Esophagus muscularis mucosa (tissue), 4 donors: ENCODE data around the gene ADAMTS2. TPM values are rescaled to one million over a fixed set of nuclear protein-coding genes. Genes with fewer than 3 reads are reported as not detected.

ENCODE experiments used
- DNase-seq: peaks from one replicate; pipeline ENCODE4 v3.0.0-alpha.2; 2017; ENCODE audit errors: extremely low spot score
- H3K27ac ChIP-seq, 4 donors: fragments of 200-600 bp; sonication (generic); replicated peaks in 1 of 4; 1 replicate in 3 of 4; 2 replicates in 1 of 4; pipeline ENCODE4 v1.5.1; 2016 to 2019; ENCODE audit warnings: mild to moderate bottlenecking in 1 of 4
- H3K27me3 ChIP-seq, 4 donors: fragments of 200-600 bp; sonication (generic); one replicate each; pipeline versions ENCODE4 v1.5.1 to v1.6.0; 2016 to 2019
- H3K36me3 ChIP-seq, 4 donors: fragments of 200-600 bp; sonication (generic); one replicate each; pipeline ENCODE4 v1.5.1; 2016 to 2019
- H3K4me1 ChIP-seq, 4 donors: fragments of 200-600 bp; sonication (generic); one replicate each; pipeline ENCODE4 v1.5.1; 2016 to 2019
- H3K4me3 ChIP-seq, 4 donors: fragments of 200-600 bp; sonication (generic); 1 replicate in 2 of 4; 2 replicates in 2 of 4; pipeline ENCODE4 v1.5.1; 2016 to 2019; ENCODE audit warnings: mild to moderate bottlenecking in 4 of 4, moderate library complexity in 1 of 4
- H3K9me3 ChIP-seq, 4 donors: fragments of 200-600 bp; sonication (generic); 1 replicate in 3 of 4; 2 replicates in 1 of 4; pipeline ENCODE4 v1.5.1; 2016 to 2019
- CTCF ChIP-seq, 3 experiments: fragments of 200-600 bp in 2 of 3; fragments of 450-650 bp in 1 of 3; sonication (generic) in 2 of 3; IDR thresholded peaks; one replicate each; pipeline ENCODE4 v1.5.1; 2017 to 2019; ENCODE audit warnings: antibody characterized with exemption in 3 of 3, mild to moderate bottlenecking in 2 of 3, moderate library complexity in 1 of 3
- EP300 ChIP-seq: sonication (generic); formaldehyde crosslinking; IDR thresholded peaks from one replicate; pipeline ENCODE4 v1.6.1; 2017; ENCODE audit warnings: antibody characterized with exemption
- POLR2A ChIP-seq: fragments of 450-650 bp; IDR thresholded peaks from one replicate; pipeline ENCODE4 v1.6.1; 2017; ENCODE audit warnings: antibody characterized with exemption, moderate library complexity, mild to moderate bottlenecking, low read depth
- POLR2AphosphoS5 ChIP-seq, 2 donors: sonication (generic); formaldehyde crosslinking; IDR thresholded peaks; one replicate each; pipeline ENCODE4 v1.6.1; 2017; ENCODE audit warnings: antibody characterized with exemption in 2 of 2
- WGBS: methylation state at CpG from one replicate; pipeline ENCODE4 v1.1.5; 2018; 5-methylcytosine and 5-hydroxymethylcytosine counted together
- intact Hi-C: fragments of 100-400 bp; cut with DNase I; formaldehyde crosslinking; loops from one replicate; pipeline ENCODE4 v1.15.1; 2023
- total RNA-seq, 4 donors: library from RNA; depleted of rRNA; stranded (reverse); fragments of >200 nt; gene quantifications; one replicate each; pipeline versions ENCODE4 v1.1.0 to v1.2.1, GENCODE V29; 2016

The ADAMTS2 gene
- total RNA-seq, 4 donors from 2014 or later: 17.8 to 31.8 (median 21.4) TPM

GRCh38 chr5:179292681-179293635 lies 52.3 kb downstream of the ADAMTS2 start:
- TF ChIP-seq EP300: no peak
- peaks cover 7 to 28% (median 21%) of the 10 kb centered on the region in 4 donors for H3K4me1 ChIP-seq
- no peak overlapping the region for H3K4me3 ChIP-seq
- no peak overlapping the region for H3K27ac ChIP-seq
- no peaks in the 10 kb centered on the region for H3K9me3 ChIP-seq
- intact Hi-C loops: no loop called here
- no peak for DNase-seq
- H3K27me3 ChIP-seq: no peaks in the 10 kb centered on the region
- 74% methylated on average over 16 of the region's 16 CpGs for WGBS
- no peaks in the 10 kb centered on the region for H3K36me3 ChIP-seq

- Histone ChIP-seq H3K27me3 (no peaks in the 10 kb centered on the region), H3K9me3 (no peaks in the 10 kb centered on the region), H3K36me3 (no peaks in the 10 kb centered on the region), H3K27ac (no peak overlapping the region), H3K4me3 (no peak overlapping the region), H3K4me1 (peaks cover 7 to 32% (median 22%) of the 10 kb centered on the region in 4 donors)
- 94% methylated on average over 7 of the region's 7 CpGs for WGBS
- no peak for TF ChIP-seq POLR2A
- no peak for TF ChIP-seq POLR2AphosphoS5 (IDR thresholded peaks at IDR 0.05)
- TF ChIP-seq CTCF (IDR thresholded peaks at IDR 0.05): no peak
- no peak for TF ChIP-seq EP300
- intact Hi-C loops: no loop called here
- no peak for DNase-seq
Observed at GRCh38 chr5:179292202-179292601, 53.1 kb downstream of the ADAMTS2 start.

GRCh38 chr5:179290681-179291540 lies 54.4 kb downstream of the ADAMTS2 start:
- WGBS: 82% methylated on average over 9 of the region's 19 CpGs
- peaks cover 7 to 33% (median 20%) of the 10 kb centered on the region in 4 donors for H3K4me1 ChIP-seq

GRCh38 chr5:179289756-179290385 lies 55.4 kb downstream of the ADAMTS2 start:
- TF ChIP-seq EP300 (no peak), POLR2AphosphoS5 (IDR thresholded peaks at IDR 0.05) (no peak), POLR2A (no peak), CTCF (IDR thresholded peaks at IDR 0.05) (no peak)
- no peaks in the 10 kb centered on the region for H3K9me3 ChIP-seq
- peaks cover 8 to 33% (median 15%) of the 10 kb centered on the region in 4 donors for H3K4me1 ChIP-seq
- no peak overlapping the region for H3K27ac ChIP-seq
- H3K27me3 ChIP-seq: no peaks in the 10 kb centered on the region
- 81% methylated on average over 13 of the region's 13 CpGs for WGBS
- DNase-seq: no peak
- H3K36me3 ChIP-seq: no peaks in the 10 kb centered on the region
- intact Hi-C loops: no loop called here
- H3K4me3 ChIP-seq: no peak overlapping the region

More at GRCh38 chr5:179290681-179291540, 54.4 kb downstream of the ADAMTS2 start:
- DNase-seq: no peak
- TF ChIP-seq EP300: no peak
- TF ChIP-seq POLR2A: no peak
- TF ChIP-seq POLR2AphosphoS5 (IDR thresholded peaks at IDR 0.05): no peak
- no peak for TF ChIP-seq CTCF (IDR thresholded peaks at IDR 0.05)
- H3K4me3 ChIP-seq: no peak overlapping the region
- no peaks in the 10 kb centered on the region for H3K27me3 ChIP-seq
- H3K36me3 ChIP-seq: no peaks in the 10 kb centered on the region
- H3K9me3 ChIP-seq: no peaks in the 10 kb centered on the region
- intact Hi-C loops: no loop called here
- H3K27ac ChIP-seq: no peak overlapping the region
